DND-41 (cell line): ENCODE data around the gene CEMIP.
A peak's percentile ranks its signal among the peaks of the same experiment; 100 is the strongest.

Experiments used
- ATAC-seq: fragments of 200-7000 bp; cut with Tn5 transposase; 3 replicates; pipeline ENCODE4 v1.9.1; 2021; ENCODE audit warnings: low read depth; ENCODE audit not compliant: insufficient read depth
- DNase-seq: peaks from one replicate; pipeline ENCODE4 v3.0.0-alpha.2; 2020
- H2AFZ ChIP-seq: 2 replicates; pipeline ENCODE4 v1.6.0; 2012; ENCODE audit warnings: low read depth, low read length
- H3K27ac ChIP-seq: 2 replicates; pipeline ENCODE4 v1.5.1; 2012; ENCODE audit warnings: low read length, inconsistent platforms
- H3K27me3 ChIP-seq: fragments of 200-600 bp; sonication (generic); 2 replicates; pipeline ENCODE4 v1.6.0; 2012; ENCODE audit warnings: low read length, mild to moderate bottlenecking, inconsistent platforms; ENCODE audit not compliant: insufficient read depth, poor library complexity
- H3K36me3 ChIP-seq: 2 replicates; pipeline ENCODE4 v1.5.1; 2012; ENCODE audit warnings: low read length, inconsistent platforms; ENCODE audit not compliant: insufficient read depth
- H3K4me1 ChIP-seq: 2 replicates; pipeline ENCODE4 v1.5.1; 2012; ENCODE audit warnings: mild to moderate bottlenecking, low read length; ENCODE audit not compliant: insufficient read depth
- H3K4me2 ChIP-seq: 2 replicates; pipeline ENCODE4 v1.6.0; 2012; ENCODE audit warnings: mild to moderate bottlenecking, moderate library complexity, low read length, inconsistent platforms; ENCODE audit not compliant: insufficient read depth
- H3K4me3 ChIP-seq, 2 experiments: fragments of 200-600 bp in 1 of 2; shearing (Covaris generic) in 1 of 2; 2 replicates each; pipeline ENCODE4 v1.5.1; 2012 to 2016; ENCODE audit warnings: inconsistent platforms in 2 of 2, low read length in 2 of 2, mild to moderate bottlenecking in 2 of 2, low read depth in 1 of 2, moderate library complexity in 1 of 2
- H3K79me2 ChIP-seq: 2 replicates; pipeline ENCODE4 v1.6.0; 2012; ENCODE audit warnings: low read length, inconsistent platforms; ENCODE audit not compliant: insufficient read depth
- H3K9ac ChIP-seq: 2 replicates; pipeline ENCODE4 v1.6.0; 2012; ENCODE audit warnings: low read depth, mild to moderate bottlenecking, inconsistent platforms, low read length, moderate library complexity
- H3K9me3 ChIP-seq: 2 replicates; pipeline ENCODE4 v1.5.1; 2012; ENCODE audit warnings: low read length, moderate library complexity, mild to moderate bottlenecking, inconsistent platforms; ENCODE audit not compliant: insufficient read depth, severe bottlenecking
- H4K20me1 ChIP-seq: 2 replicates; pipeline ENCODE4 v1.6.0; 2012; ENCODE audit warnings: low read length; ENCODE audit not compliant: insufficient read depth
- EZH2 ChIP-seq: IDR thresholded peaks from 3 replicates; pipeline ENCODE4 v1.6.1; 2012; ENCODE audit warnings: borderline replicate concordance, low read depth, mild to moderate bottlenecking, moderate library complexity, low read length, inconsistent platforms; ENCODE audit not compliant: severe bottlenecking
- TF ChIP-seq, protein P1 (sequence below): IDR thresholded peaks from 2 replicates; pipeline ENCODE4 v1.5.1; 2012; ENCODE audit warnings: borderline replicate concordance, low read length, moderate library complexity, mild to moderate bottlenecking; ENCODE audit not compliant: poor library complexity, severe bottlenecking; ENCODE audit errors: extremely low read depth

CEMIP gene

DNA sequence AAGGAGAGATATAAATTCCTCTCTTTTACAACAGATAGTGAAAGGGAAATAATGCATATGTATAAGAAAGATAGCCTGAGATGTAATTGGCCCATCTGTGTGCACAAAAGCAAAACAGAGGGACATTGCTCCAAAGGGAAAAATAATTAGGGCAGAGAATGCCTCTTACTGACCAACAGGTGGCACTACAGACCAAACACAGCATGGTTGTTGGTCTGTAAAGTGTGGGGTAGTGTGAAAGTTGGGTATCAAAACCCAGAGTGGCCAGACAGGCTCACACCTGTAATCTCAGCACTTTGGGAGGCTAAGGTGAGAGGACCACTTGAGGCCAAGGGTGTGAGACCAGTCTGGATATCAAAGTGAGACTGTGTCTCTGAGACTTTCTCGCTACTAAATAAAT lies 217.1 kb downstream of the CEMIP start:
- H3K9me3 ChIP-seq: no peaks in the 10 kb centered on the region
- DNase-seq (no peak), ATAC-seq (no peak)
- no peak overlapping the region for H3K27ac ChIP-seq
- H3K27me3 ChIP-seq: no peaks in the 10 kb centered on the region
- H3K36me3 ChIP-seq: no peaks in the 10 kb centered on the region; the same call in 1 of the 2 replicates
- no peak overlapping the region for H3K9ac ChIP-seq
- TF ChIP-seq, protein P1, sequence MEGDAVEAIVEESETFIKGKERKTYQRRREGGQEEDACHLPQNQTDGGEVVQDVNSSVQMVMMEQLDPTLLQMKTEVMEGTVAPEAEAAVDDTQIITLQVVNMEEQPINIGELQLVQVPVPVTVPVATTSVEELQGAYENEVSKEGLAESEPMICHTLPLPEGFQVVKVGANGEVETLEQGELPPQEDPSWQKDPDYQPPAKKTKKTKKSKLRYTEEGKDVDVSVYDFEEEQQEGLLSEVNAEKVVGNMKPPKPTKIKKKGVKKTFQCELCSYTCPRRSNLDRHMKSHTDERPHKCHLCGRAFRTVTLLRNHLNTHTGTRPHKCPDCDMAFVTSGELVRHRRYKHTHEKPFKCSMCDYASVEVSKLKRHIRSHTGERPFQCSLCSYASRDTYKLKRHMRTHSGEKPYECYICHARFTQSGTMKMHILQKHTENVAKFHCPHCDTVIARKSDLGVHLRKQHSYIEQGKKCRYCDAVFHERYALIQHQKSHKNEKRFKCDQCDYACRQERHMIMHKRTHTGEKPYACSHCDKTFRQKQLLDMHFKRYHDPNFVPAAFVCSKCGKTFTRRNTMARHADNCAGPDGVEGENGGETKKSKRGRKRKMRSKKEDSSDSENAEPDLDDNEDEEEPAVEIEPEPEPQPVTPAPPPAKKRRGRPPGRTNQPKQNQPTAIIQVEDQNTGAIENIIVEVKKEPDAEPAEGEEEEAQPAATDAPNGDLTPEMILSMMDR: peak; percentile 57
- no peak for TF ChIP-seq EZH2
- no peak overlapping the region for H3K4me3 ChIP-seq
- no peak overlapping the region for H3K4me2 ChIP-seq
- H3K4me1 ChIP-seq: peaks cover 11% of the 10 kb centered on the region
- H3K79me2 ChIP-seq: peaks cover 2% of the 10 kb centered on the region
- H2AFZ ChIP-seq: no peak overlapping the region
- no peaks in the 10 kb centered on the region for H4K20me1 ChIP-seq

DNA sequence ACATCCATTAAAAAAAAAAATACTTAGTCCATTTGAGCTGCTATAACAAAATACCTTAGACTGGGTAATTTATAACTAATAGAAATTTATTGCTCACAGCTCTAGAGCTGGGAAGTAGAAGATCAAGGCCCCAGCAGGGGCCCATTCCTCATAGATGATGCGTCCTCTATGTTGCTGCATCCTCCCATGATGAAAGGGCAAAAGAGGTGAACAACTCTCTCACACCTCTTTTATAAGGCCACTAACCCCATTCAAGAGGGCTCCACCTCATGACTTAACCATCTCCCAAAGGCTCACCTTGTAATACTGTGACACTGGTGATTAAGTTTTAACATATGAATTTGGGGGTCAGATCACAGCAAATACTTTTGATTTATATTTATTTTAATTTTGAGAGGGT lies 218.5 kb downstream of the CEMIP start:
- peaks cover 23% of the 10 kb centered on the region for H3K4me1 ChIP-seq
- H2AFZ ChIP-seq: no peak overlapping the region
- no peak for TF ChIP-seq EZH2
- TF ChIP-seq, protein P1: no peak
- DNase-seq (no peak), ATAC-seq (no peak)
- peaks cover 16% of the 10 kb centered on the region for H3K79me2 ChIP-seq
- no peak overlapping the region for H3K4me3 ChIP-seq
- peaks cover 5% of the 10 kb centered on the region for H3K36me3 ChIP-seq
- H3K4me2 ChIP-seq: no peak overlapping the region
- H3K27me3 ChIP-seq: no peaks in the 10 kb centered on the region
- no peak overlapping the region for H3K9ac ChIP-seq
- no peak overlapping the region for H3K27ac ChIP-seq
- no peaks in the 10 kb centered on the region for H3K9me3 ChIP-seq
- H4K20me1 ChIP-seq: peaks cover 6% of the 10 kb centered on the region

DNA sequence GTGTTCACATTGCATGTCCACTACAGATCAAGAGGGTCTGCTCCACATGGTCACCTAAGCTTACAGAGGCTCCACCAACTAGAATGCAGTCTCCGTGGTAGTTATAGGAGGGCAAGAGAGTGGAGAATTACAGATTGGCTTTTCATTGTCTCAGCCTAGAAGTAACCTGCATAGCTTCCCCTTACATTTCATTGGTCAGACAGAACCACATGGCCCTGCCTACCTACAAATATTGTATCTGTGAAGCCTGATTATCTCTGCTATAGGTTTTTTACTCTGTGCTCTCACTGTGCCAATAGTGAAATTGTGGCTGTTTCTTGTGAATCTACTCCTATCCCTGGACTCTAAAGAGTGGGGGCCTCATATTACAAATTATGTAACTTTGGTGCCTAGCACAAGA lies 219.1 kb downstream of the CEMIP start:
- Histone ChIP-seq H3K4me2 (no peak overlapping the region), H3K36me3 (peaks cover 10% of the 10 kb centered on the region), H3K9ac (no peak overlapping the region), H3K4me3 (no peak overlapping the region), H2AFZ (no peak overlapping the region; the same call in 1 of the 2 replicates), H3K27me3 (no peaks in the 10 kb centered on the region), H3K27ac (no peak overlapping the region), H3K9me3 (no peaks in the 10 kb centered on the region), H4K20me1 (peaks cover 11% of the 10 kb centered on the region), H3K79me2 (peaks cover 22% of the 10 kb centered on the region), H3K4me1 (peaks cover 29% of the 10 kb centered on the region)
- DNase-seq (no peak), ATAC-seq (no peak)
- TF ChIP-seq, protein P1: no peak
- TF ChIP-seq EZH2: no peak

DNA sequence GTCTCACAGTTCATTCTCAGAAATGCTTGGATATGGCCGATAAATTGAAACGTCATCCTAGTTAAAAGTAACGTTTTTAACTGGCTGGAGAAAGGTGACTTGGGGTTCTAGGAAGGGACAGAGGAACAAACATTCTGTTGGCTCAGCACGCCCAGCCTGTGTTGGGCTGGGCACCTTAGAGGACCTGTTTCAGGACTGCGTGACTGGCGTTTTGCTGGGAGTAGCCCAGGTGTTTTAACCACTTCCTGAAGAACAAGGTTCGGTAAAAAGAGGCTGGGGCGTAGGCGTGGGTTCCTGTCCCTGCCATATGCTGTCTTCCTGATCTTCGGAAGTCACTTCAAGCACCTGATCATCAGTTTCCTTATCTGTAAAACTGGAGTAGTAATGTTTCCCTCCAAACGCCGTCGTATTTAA lies 220.5 kb downstream of the CEMIP start:
- Histone ChIP-seq H3K27ac (peak overlapping the region; percentile 81), H3K36me3 (peaks cover 18% of the 10 kb centered on the region), H4K20me1 (peaks cover 20% of the 10 kb centered on the region), H3K79me2 (peaks cover 35% of the 10 kb centered on the region), H3K4me2 (peak overlapping the region; percentile 81), H3K9me3 (no peaks in the 10 kb centered on the region), H2AFZ (peak overlapping the region; percentile 71), H3K27me3 (no peaks in the 10 kb centered on the region), H3K4me3 (peak overlapping the region; percentile 34 to 72; a peak in 3 of 4 replicates), H3K9ac (peak overlapping the region; percentile 83), H3K4me1 (peaks cover 39% of the 10 kb centered on the region)
- DNase-seq: peak; percentile 62
- peak; percentile 31 for ATAC-seq
- no peak for TF ChIP-seq EZH2
- TF ChIP-seq, protein P1: no peak
